Activated gamma-delta T cell treated with anti-CD3 and anti-CD28 coated beads, Interleukin-2, amount 50 U/mL, for 16 hours (primary cell): ENCODE measurements around the gene RASGRP2.

ENCODE experiments used
- DNase-seq: peaks from one replicate; pipeline ENCODE4 v3.0.0-alpha.2; 2020; ENCODE audit warnings: low read depth

RASGRP2 gene

GRCh38 chr11:64739871-64740270, 4.1 kb downstream of the RASGRP2 start:
- DNase-seq, result no peak

- no peak for DNase-seq
Measured at GRCh38 chr11:64736654-64737053, 7.3 kb downstream of the RASGRP2 start.

- DNase-seq, result no peak
Measured at GRCh38 chr11:64735725-64736259, 8.2 kb downstream of the RASGRP2 start.

GRCh38 chr11:64734811-64735724, 8.9 kb downstream of the RASGRP2 start:
- no peak for DNase-seq

- DNase-seq, result no peak
Measured at GRCh38 chr11:64731601-64732000, 12.3 kb downstream of the RASGRP2 start.

- DNase-seq, result no peak
Measured at GRCh38 chr11:64729851-64730382, 14.0 kb downstream of the RASGRP2 start.

- DNase-seq, result no peak
Measured at GRCh38 chr11:64728757-64729365, 15.1 kb downstream of the RASGRP2 start.

GRCh38 chr11:64726867-64727530, 16.9 kb downstream of the RASGRP2 start:
- DNase-seq, result no peak

GRCh38 chr11:64726211-64726641, 17.7 kb downstream of the RASGRP2 start:
- no peak for DNase-seq

- no peak for DNase-seq
Measured at GRCh38 chr11:64724863-64725532, 18.9 kb downstream of the RASGRP2 start.

- no peak for DNase-seq
Measured at GRCh38 chr11:64723907-64724862, 19.8 kb downstream of the RASGRP2 start.

GRCh38 chr11:64723117-64723906, 20.6 kb downstream of the RASGRP2 start, which contains the start of gene NRXN2:
NRXN2 (minus strand) TSS chr11:64723197; CDS start chr11:64713699, 9,498 bp downstream.
- peak; percentile 74 for DNase-seq

- no peak for DNase-seq
Measured at GRCh38 chr11:64722141-64723065, 21.5 kb downstream of the RASGRP2 start.

GRCh38 chr11:64721359-64721699, 22.6 kb downstream of the RASGRP2 start:
- DNase-seq, result no peak

- DNase-seq, result no peak
Measured at GRCh38 chr11:64720640-64721358, 23.1 kb downstream of the RASGRP2 start.

GRCh38 chr11:64720167-64720566, 23.8 kb downstream of the RASGRP2 start:
- DNase-seq, result no peak

- DNase-seq, result no peak
Measured at GRCh38 chr11:64719406-64719805, 24.5 kb downstream of the RASGRP2 start.

- no peak for DNase-seq
Measured at GRCh38 chr11:64718780-64719124, 25.2 kb downstream of the RASGRP2 start.
